PFSK-1 (cell line): Measurements from ENCODE around the gene CEP112.

Experiments
- POLR2AphosphoS5 ChIP-seq: IDR thresholded peaks from 2 replicates; pipeline ENCODE4 v1.6.1; 2012; ENCODE audit warnings: low read depth, mild to moderate bottlenecking, control low read depth, low read length, moderate library complexity
- REST ChIP-seq, 2 experiments: IDR thresholded peaks; 2 replicates each; pipeline versions ENCODE4 v1.6.1 to v1.8.0; 2011 to 2012; ENCODE audit warnings: low read depth in 2 of 2, low read length in 2 of 2, control low read depth in 1 of 2, inconsistent platforms in 1 of 2, mild to moderate bottlenecking in 1 of 2, moderate library complexity in 1 of 2; ENCODE audit not compliant: insufficient read depth in 1 of 2
- TAF1 ChIP-seq: IDR thresholded peaks from 2 replicates; pipeline ENCODE4 v1.6.1; 2012; ENCODE audit warnings: low read length, control low read depth, borderline replicate concordance; ENCODE audit not compliant: insufficient read depth

- TF ChIP-seq POLR2AphosphoS5 (no peak), TAF1 (no peak), REST (IDR thresholded peaks at IDR 0.05; ENCODE audit: insufficient read depth in 1 of 2, low read depth in 2 of 2, low read length in 2 of 2) (no peak)
These were observed 449.3 kb downstream of the CEP112 start for GRCh38 chr17:65742403-65743307.
